GM12878 (cell line): ENCODE data around the gene ARRDC1.

Experiments used
- CTCF ChIP-seq, 3 experiments: IDR thresholded peaks in 2 of 3; conservative IDR thresholded peaks in 1 of 3; 2 replicates each; pipeline ENCODE4 v1.5.1; 2011; ENCODE audit warnings: low read depth in 3 of 3, low read length in 3 of 3, mild to moderate bottlenecking in 3 of 3, control low read depth in 2 of 3, moderate library complexity in 2 of 3, inconsistent platforms in 1 of 3, mixed read lengths in 1 of 3; ENCODE audit not compliant: control insufficient read depth in 2 of 3, insufficient read depth in 1 of 3; ENCODE audit errors: extremely low read depth in 1 of 3
- EZH2 ChIP-seq: IDR thresholded peaks from 2 replicates; pipeline ENCODE4 v1.6.1; 2012; ENCODE audit warnings: low read depth, mild to moderate bottlenecking, control low read depth, inconsistent platforms, low read length, borderline replicate concordance; ENCODE audit not compliant: control insufficient read depth
- MYB ChIP-seq: fragments of 150-350 bp; IDR thresholded peaks from 2 replicates; pipeline ENCODE4 v1.6.1; 2014; ENCODE audit warnings: mild to moderate bottlenecking, low read depth, low read length, borderline replicate concordance
- POU2F2 ChIP-seq: IDR thresholded peaks from 3 replicates; pipeline ENCODE4 v1.6.1; 2011; ENCODE audit warnings: low read depth, mild to moderate bottlenecking, low read length, borderline replicate concordance
- REST ChIP-seq: IDR thresholded peaks from 2 replicates; pipeline ENCODE4 v1.6.1; 2012; ENCODE audit warnings: mild to moderate bottlenecking, low read depth, low read length
- TCF12 ChIP-seq: IDR thresholded peaks from 2 replicates; pipeline ENCODE4 v1.6.1; 2011; ENCODE audit warnings: low read depth, mild to moderate bottlenecking, low read length

- no peak for TF ChIP-seq CTCF (IDR thresholded peaks at IDR 0.05 in 2 of 3, conservative IDR thresholded peaks at IDR 0.05 in 1 of 3; ENCODE audit: control insufficient read depth in 2 of 3, extremely low read depth in 1 of 3, insufficient read depth in 1 of 3, low read depth in 3 of 3, low read length in 3 of 3)
- no peak for TF ChIP-seq MYB
- no peak for TF ChIP-seq POU2F2
- no peak for TF ChIP-seq EZH2
- no peak for TF ChIP-seq TCF12
- TF ChIP-seq REST, result no peak
Measured at GRCh38 chr9:137580209-137580953, 25.1 kb upstream of the ARRDC1 start.
